Fibroblast of the conjunctiva (primary cell): ENCODE results near the gene SOCS1.

Experiments
- DNase-seq: peaks from one replicate; pipeline ENCODE4 v3.0.0-alpha.2; 2010; ENCODE audit warnings: low read depth

Gene SOCS1

GRCh38 chr16:11245222-11245737, 10.7 kb downstream of the SOCS1 start:
- DNase-seq: no peak

DNA sequence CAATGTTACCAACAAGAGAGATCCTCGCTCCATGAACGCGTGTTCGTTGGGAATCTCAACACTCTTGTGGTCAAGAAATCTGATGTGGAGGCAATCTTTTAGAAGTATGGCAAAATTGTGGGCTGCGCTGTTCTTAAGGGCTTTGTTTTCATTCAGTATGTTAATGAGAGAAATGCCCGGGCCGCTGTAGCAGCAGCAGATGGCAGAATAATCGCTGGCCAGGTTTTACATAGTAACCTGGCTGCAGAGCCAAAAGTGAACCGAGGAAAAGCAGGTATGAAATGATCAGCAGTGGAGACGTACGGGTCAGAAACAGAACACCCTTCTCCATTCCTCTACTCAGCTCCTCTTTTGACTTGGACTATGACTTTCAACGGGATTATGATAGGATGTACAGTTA, 13.3 kb downstream of the SOCS1 start:
- DNase-seq: no peak

GRCh38 chr16:11241480-11242204, 14.4 kb downstream of the SOCS1 start:
- DNase-seq: no peak

- no peak for DNase-seq
Measured at GRCh38 chr16:11240636-11241473, 15.1 kb downstream of the SOCS1 start.

DNA sequence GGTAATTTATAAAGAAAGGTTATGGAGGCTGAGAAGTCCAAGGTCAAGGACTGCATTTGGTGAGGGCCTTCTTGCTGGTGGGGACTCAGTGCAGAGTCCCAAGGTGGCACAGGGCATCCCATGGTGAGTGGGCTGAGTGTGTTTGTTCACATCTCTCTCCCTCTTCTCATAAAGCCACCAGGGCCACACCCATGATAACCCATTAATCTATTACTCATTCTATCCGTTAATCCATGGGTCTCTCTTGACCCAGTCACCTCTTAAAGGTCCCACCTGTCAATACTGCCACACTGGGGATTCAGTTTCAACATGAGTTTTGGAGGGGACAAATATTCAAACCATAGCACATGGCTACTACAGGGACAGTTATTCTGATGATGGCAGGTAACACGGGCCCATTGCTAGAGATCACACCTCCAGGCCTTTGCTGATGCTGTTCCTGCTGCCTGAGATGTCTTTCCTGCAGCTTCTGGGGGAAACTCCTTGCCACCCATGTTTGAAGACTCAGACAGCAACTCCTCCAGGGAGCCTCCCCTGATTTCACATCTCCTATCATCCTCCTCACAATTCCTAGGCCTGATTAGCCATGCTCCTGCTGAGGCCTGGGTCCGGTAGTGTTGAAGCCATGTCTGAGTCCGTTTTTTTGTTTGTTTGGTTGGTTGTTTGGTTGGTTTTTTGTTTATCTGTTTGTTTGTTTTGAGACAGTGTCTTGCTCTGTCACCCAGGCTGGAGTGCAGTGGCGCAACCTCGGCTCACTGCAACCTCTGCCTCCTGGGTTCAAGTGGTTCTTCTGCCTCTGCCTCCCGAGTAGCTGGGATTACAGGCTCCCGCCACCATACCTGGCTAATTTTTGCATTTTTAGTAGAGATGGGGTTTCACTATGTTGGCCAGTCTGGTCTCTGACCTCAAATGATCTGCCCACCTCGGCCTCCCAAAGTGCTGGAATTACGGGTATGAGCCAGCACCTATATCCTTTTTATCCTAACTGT, 16.1 kb downstream of the SOCS1 start:
- DNase-seq: no peak

DNA sequence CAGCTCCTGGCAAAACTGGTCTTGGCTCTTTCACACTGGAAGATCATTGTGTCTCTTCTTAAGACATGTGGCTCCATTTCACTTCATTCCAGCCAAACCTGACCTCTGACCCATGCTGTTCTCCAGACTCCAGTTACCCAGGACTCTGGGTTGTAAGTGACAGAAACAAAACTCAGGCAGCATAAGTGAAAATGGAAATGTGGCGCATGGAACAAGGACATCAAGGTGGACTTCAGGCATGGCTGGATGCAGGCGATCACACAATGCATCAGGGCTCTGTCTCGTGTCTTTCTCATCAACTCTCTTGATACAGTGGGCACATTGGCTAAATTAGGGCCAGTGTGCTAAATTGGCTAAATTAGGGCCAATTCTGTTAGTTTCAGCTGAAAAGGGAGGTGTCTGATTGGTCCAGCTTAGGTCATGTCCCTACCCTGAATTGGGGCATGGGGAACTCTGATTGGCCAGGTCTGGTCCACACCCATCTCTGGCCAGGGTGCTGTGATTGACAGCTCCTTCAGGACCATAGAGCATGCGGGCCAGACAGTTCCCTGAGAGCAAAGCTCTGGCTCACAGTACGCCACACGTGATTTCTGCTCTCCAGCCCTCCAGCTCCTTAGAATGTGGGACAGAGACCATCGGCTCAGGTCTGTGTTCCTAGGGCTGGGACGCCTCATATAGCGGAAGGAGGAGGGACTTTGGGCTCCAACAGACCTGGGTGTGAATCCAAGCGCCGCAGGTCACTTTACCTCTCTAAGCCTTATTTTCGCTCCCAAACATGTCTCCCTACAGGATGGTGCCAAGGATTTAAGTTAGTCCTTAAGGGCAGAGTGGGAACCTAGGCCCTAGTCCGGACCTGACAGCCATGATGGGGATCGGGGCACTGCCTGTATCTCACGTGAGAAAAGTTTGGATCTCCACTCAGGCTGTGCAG, 17.5 kb downstream of the SOCS1 start:
- DNase-seq: no peak

DNA sequence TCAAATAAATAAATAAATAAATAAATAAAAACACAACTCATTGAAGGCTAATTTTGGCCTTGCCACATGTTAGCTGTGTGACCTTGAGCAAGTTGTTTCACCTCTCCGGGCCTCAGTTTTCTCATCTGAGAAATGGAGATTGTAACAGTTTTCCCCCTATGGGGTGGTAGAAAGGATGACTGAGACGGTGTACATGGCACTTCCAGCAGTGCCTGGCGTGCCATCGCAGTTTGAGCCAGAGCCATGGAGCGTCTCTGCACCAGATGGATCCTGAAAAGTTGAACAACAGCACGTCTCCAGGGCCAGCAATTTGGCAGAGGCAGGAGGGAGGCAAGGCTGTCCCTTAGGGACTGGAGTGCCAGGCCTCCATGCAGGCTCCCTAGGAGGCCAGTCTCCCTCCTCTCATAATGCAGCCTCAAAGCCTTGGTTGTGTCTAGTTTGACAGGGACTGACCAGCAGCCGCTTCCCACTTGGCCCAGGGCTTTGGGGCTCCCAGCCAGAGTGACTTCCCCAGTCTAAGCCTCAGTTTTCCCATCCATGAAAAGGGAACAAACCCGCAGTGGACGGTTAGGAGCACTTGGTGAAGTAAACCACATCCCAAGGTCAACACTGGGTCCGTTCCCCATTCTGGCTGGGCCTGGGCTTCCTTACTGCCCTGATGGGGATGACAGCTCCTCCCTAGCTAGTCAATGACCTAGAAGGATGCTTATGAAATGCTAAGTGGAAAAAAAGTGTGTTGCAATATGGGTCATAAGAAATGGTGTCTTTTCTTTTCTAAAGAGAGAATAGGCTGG, 19.3 kb downstream of the SOCS1 start:
- no peak for DNase-seq

DNA sequence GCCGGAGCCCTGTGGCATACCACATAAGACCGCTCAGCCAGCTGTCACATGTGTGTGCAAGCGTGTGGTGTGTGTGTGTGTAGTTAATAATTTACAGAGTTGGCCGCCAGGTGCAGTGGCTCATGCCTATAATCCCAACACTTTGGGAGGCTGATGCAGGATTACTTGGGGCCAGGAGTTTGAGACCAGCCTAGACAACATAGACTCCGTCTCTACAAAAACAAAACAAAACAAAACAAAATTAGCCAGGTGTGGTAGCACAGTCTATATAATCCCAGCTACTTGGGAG, 20.4 kb downstream of the SOCS1 start:
- DNase-seq: no peak

GRCh38 chr16:11234884-11235702, 20.9 kb downstream of the SOCS1 start:
- DNase-seq: no peak

GRCh38 chr16:11233727-11234376, 22.2 kb downstream of the SOCS1 start:
- DNase-seq: no peak

DNA sequence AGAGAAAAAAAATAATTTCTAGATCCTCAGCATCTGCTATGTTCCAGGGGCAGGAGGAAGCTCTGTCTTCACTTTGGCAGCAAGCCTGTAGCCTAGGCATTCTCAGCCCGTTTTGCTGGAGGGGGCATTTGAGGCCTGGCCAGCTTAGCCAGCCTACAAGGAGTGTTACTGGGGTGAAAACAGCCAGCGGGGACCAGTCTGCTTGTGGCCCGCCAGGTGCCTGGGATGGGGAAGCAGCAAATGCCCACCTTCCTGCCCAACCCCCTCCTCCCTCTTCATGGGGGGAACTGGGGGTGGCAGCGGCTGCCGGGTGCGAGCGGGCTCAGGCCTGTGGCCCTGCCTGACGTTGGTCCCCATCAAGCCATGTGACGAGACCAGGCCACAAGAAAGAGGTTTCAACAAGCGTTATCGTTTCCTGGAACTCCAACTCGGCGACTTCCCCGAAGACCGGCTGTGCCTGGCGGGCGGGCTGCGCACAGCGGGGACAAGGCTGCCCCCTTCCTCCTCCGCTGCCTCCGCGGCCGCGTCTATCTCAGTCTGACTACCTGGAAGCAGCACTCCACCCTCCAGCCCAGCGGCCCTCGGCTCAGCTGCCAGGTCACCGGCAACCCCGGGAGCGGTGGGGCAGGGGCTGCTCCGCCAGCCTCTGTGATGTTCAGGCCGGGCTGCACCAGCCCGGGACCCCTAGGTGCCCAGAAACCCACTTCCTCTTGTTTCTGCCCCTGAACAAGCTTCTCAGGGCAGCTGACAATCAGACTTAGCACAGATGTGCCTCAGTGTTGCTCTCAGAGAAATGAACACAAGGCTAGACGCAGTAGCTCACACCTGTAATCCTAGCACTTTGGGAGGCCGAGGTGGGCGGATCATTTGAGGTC, 22.9 kb downstream of the SOCS1 start:
- DNase-seq: no peak

- no peak for DNase-seq
Measured at GRCh38 chr16:11232302-11232851, 23.6 kb downstream of the SOCS1 start.

DNA sequence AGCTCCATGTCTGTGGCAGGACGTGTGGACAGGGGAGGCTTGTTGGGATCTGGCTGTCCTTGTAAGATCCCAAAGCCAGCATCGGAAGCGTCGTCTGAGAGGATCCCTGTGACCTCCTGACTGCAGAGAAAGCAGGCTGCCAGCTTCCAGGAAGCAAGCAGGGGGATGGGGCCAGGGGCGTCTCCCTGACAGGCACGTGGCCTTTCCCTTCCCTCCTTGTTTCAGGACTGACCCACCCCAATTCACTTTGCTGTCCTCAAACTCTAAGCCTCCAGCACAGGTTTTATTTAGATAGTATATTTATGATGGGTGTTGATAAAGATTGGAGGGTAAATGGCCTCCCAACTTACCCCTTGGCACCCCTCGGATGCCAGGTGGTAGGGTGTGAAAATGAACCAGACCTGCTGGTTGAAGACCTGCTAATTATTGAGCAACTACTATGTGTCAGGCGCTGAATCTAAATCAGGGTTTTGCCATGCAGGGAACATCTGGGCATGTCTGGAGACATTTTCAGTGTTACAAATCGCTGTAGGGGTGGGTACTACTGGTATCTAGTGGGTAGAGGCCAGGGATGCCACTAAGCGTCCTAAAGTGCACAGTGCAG, 24.5 kb downstream of the SOCS1 start:
- no peak for DNase-seq

DNA sequence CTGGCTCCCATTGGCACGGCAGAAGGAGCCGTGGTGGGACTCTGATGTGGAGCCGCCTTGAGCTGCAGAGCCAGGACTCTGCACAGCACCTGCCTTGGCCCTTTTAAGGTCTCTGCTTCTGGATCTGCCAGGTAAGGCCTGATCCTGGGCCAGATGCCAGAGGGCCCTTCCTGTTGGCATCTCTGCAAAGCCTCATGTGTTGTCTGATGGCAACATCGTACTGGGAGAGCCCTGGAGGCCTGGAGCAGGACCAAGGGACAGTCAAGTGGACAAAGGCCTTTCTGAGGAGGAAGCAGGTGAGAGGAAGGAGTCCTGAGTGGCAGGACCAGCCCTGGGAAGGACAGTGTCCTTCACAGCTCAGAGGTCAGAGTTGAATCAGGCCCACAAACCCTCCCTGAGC, 26.1 kb downstream of the SOCS1 start:
- no peak for DNase-seq

DNA sequence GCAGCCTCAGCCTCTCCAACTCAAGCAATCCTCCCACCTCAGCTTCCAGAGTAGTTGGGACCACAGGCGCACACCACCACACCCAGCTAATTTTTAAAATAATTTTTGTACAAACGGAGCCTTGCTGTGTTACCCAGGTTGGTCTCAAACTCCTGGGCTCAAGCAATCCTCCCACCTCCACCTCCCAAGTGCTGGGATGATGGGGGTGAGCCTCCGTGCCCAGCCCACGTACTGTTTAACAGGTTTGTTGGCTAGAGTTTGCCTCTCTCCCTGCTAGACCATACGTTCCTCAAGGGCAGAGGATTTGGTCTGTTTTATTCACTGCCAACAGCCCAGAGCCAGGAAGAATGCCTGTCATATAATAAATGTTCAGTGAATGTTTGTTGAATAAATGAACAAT, 26.6 kb downstream of the SOCS1 start:
- DNase-seq: no peak

GRCh38 chr16:11225677-11226549, 30.1 kb downstream of the SOCS1 start:
- DNase-seq: no peak
